ENCODE measurements around the gene TBC1D22A. TPM values are rescaled to one million over a fixed set of nuclear protein-coding genes. Genes with fewer than 3 reads are reported as not detected.

The TBC1D22A gene
- total RNA-seq, 1 experiment from 2014 or later, result 20.9 TPM

GRCh38 chr22:47008208-47008885 is 245.9 kb downstream of the TBC1D22A start:
- ATAC-seq (no peak), DNase-seq (ENCODE audit: low read depth, low spot score) (no peak)
- no peaks in the 10 kb centered on the region for H4K20me1 ChIP-seq (ENCODE audit: insufficient read depth)
- no peaks in the 10 kb centered on the region for H3K9me3 ChIP-seq (ENCODE audit: control insufficient read depth in 1 of 2, insufficient read depth in 1 of 2, low read depth in 1 of 2, low read length in 2 of 2)
- no peak overlapping the region for H3K9ac ChIP-seq (ENCODE audit: low read length)
- RAD21 ChIA-PET (ENCODE audit: low non-redundant PET in 1 of 2, low total read pairs in 2 of 2, uncharacterized antibody in 2 of 2, unreplicated experiment in 2 of 2), result no interaction called here
- peaks cover 0 to 3% of the 10 kb centered on the region in 2 experiments; a peak in 1 of 4 replicates for H3K36me3 ChIP-seq (ENCODE audit: control insufficient read depth in 1 of 2, insufficient read depth in 2 of 2, low read length in 2 of 2)
- CTCF ChIA-PET, result no interaction called here
- POLR2A ChIA-PET, result no interaction called here
- TF ChIP-seq FOSL1 (IDR thresholded peaks at IDR 0.05; ENCODE audit: low read depth) (no peak), ATF3 (IDR thresholded peaks at IDR 0.05) (no peak), EZH2phosphoT487 (IDR thresholded peaks at IDR 0.05; ENCODE audit: borderline replicate concordance) (no peak), RAD21 (IDR thresholded peaks at IDR 0.05; ENCODE audit: low read depth) (no peak), REST (IDR thresholded peaks at IDR 0.05; ENCODE audit: low read depth) (no peak), ZNF274 (IDR thresholded peaks at IDR 0.05; ENCODE audit: low read depth, low read length) (no peak), MAX (IDR thresholded peaks at IDR 0.05) (no peak), POLR2AphosphoS5 (IDR thresholded peaks at IDR 0.05; ENCODE audit: low read depth, low read length) (no peak), ELF1 (IDR thresholded peaks at IDR 0.05; ENCODE audit: borderline replicate concordance, low read depth) (no peak), JUND (IDR thresholded peaks at IDR 0.05) (no peak)
- H3K27me3 ChIP-seq (ENCODE audit: insufficient read depth, low read length), result no peaks in the 10 kb centered on the region
- H3K9me2 ChIP-seq (ENCODE audit: insufficient read depth), result no peaks in the 10 kb centered on the region
- no peak overlapping the region for H3K27ac ChIP-seq (ENCODE audit: low read depth, low read length)
- intact Hi-C loops (cut with micrococcal nuclease), result no loop called here
- H3K4me1 ChIP-seq (ENCODE audit: control insufficient read depth in 1 of 2, insufficient read depth in 2 of 2, low read length in 2 of 2), result no peaks in the 10 kb centered on the region
- no peak overlapping the region for H3K4me3 ChIP-seq (replicated peaks in 1 of 2; ENCODE audit: low read depth in 1 of 2, low read length in 2 of 2)
- no peak overlapping the region for H3K4me2 ChIP-seq (ENCODE audit: low read length)
- no TSS peak for BruUV-seq (replicated peaks)
- H3K79me2 ChIP-seq (ENCODE audit: insufficient read depth, low read length), result no peaks in the 10 kb centered on the region
- no peak overlapping the region for H2AFZ ChIP-seq (ENCODE audit: low read depth, low read length, poor library complexity, severe bottlenecking)
